ENCODE data around the gene OR52W1.

DNA sequence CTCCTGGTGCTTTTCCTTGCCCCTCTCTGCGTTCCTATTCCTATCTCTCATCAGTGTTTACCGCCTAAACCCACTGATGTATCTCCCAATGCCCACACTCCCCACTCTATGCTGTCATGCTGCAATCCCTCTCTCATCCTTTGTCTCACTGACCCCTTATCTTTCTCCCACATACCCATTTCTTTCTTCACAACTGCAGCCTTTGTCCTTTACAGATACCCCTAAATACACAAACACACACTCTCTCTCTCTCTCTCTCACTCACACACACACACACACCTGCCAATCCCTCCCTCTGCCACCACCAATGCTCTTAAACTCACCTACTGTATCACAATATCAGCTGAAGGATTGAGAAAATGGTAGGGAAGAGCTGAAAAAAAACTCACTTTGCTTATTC is 23.6 kb upstream of the OR52W1 start:
- no peak for TF ChIP-seq ZBED1 (IDR thresholded peaks at IDR 0.05; ENCODE audit: borderline replicate concordance)
- TF ChIP-seq, protein P1, sequence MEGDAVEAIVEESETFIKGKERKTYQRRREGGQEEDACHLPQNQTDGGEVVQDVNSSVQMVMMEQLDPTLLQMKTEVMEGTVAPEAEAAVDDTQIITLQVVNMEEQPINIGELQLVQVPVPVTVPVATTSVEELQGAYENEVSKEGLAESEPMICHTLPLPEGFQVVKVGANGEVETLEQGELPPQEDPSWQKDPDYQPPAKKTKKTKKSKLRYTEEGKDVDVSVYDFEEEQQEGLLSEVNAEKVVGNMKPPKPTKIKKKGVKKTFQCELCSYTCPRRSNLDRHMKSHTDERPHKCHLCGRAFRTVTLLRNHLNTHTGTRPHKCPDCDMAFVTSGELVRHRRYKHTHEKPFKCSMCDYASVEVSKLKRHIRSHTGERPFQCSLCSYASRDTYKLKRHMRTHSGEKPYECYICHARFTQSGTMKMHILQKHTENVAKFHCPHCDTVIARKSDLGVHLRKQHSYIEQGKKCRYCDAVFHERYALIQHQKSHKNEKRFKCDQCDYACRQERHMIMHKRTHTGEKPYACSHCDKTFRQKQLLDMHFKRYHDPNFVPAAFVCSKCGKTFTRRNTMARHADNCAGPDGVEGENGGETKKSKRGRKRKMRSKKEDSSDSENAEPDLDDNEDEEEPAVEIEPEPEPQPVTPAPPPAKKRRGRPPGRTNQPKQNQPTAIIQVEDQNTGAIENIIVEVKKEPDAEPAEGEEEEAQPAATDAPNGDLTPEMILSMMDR (IDR thresholded peaks at IDR 0.05 in 2 of 3, conservative IDR thresholded peaks at IDR 0.05 in 1 of 3; ENCODE audit: control insufficient read depth in 2 of 3, extremely low read depth in 1 of 3, insufficient read depth in 1 of 3, low read depth in 3 of 3, low read length in 3 of 3), result no peak
- TF ChIP-seq, protein P2, sequence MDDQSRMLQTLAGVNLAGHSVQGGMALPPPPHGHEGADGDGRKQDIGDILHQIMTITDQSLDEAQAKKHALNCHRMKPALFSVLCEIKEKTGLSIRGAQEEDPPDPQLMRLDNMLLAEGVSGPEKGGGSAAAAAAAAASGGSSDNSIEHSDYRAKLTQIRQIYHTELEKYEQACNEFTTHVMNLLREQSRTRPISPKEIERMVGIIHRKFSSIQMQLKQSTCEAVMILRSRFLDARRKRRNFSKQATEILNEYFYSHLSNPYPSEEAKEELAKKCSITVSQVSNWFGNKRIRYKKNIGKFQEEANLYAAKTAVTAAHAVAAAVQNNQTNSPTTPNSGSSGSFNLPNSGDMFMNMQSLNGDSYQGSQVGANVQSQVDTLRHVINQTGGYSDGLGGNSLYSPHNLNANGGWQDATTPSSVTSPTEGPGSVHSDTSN (IDR thresholded peaks at IDR 0.05; ENCODE audit: insufficient replicate concordance, low read depth, low read length), result no peak
- TF ChIP-seq IKZF2 (IDR thresholded peaks at IDR 0.05), result no peak
- no peak for TF ChIP-seq FOXK2 (IDR thresholded peaks at IDR 0.05)
- no peak for TF ChIP-seq STAT1 (conservative IDR thresholded peaks at IDR 0.05)
- TF ChIP-seq EP300 (IDR thresholded peaks at IDR 0.05; ENCODE audit: borderline replicate concordance in 1 of 2, control insufficient read depth in 1 of 2, low read depth in 2 of 2, low read length in 2 of 2), result no peak
- no peak for TF ChIP-seq FOS (IDR thresholded peaks at IDR 0.05; ENCODE audit: borderline replicate concordance, extremely low read depth, insufficient read length)
- no peak for TF ChIP-seq POLR2AphosphoS5 (IDR thresholded peaks at IDR 0.05; ENCODE audit: low read length)
- TF ChIP-seq, protein P3, sequence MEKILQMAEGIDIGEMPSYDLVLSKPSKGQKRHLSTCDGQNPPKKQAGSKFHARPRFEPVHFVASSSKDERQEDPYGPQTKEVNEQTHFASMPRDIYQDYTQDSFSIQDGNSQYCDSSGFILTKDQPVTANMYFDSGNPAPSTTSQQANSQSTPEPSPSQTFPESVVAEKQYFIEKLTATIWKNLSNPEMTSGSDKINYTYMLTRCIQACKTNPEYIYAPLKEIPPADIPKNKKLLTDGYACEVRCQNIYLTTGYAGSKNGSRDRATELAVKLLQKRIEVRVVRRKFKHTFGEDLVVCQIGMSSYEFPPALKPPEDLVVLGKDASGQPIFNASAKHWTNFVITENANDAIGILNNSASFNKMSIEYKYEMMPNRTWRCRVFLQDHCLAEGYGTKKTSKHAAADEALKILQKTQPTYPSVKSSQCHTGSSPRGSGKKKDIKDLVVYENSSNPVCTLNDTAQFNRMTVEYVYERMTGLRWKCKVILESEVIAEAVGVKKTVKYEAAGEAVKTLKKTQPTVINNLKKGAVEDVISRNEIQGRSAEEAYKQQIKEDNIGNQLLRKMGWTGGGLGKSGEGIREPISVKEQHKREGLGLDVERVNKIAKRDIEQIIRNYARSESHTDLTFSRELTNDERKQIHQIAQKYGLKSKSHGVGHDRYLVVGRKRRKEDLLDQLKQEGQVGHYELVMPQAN (conservative IDR thresholded peaks at IDR 0.05), result no peak
- no peak for TF ChIP-seq MEF2A (IDR thresholded peaks at IDR 0.05; ENCODE audit: insufficient read depth, low read depth, low read length)
- no peak for TF ChIP-seq ZNF274 (IDR thresholded peaks at IDR 0.05; ENCODE audit: insufficient read depth, insufficient read length)
- TF ChIP-seq POLR2A (IDR thresholded peaks at IDR 0.05; ENCODE audit: low read depth, low read length), result no peak

All from GM12878 (cell line).